CD14-positive monocyte (primary cell): ENCODE data around the gene GDF10. TPM values are rescaled to one million over a fixed set of nuclear protein-coding genes. Genes with fewer than 3 reads are reported as not detected.
A peak's percentile ranks its signal among the peaks of the same experiment; 100 is the strongest.

Experiments used
- DNase-seq, 3 donors: peaks; one replicate each; pipeline ENCODE4 v3.0.0-alpha.2; 2011 to 2022
- H2AFZ ChIP-seq: 2 replicates; pipeline ENCODE4 v1.6.0; 2012; ENCODE audit warnings: mild to moderate bottlenecking, low read depth, low read length, inconsistent platforms; ENCODE audit not compliant: insufficient read depth, poor library complexity, severe bottlenecking
- H3K27ac ChIP-seq, 2 donors: 1 replicate in 1 of 2; 2 replicates in 1 of 2; pipeline ENCODE4 v1.5.1; 2012 to 2013; ENCODE audit warnings: low read length in 2 of 2, control low read depth in 1 of 2, inconsistent platforms in 1 of 2, low read depth in 1 of 2, mild to moderate bottlenecking in 1 of 2
- H3K27me3 ChIP-seq, 2 donors: one replicate each; pipeline versions ENCODE4 v1.6.0 to v1.6.1; 2011 to 2013; ENCODE audit warnings: low read length in 2 of 2; ENCODE audit not compliant: control insufficient read depth in 2 of 2, insufficient read depth in 2 of 2
- H3K36me3 ChIP-seq, 2 donors: replicated peaks in 1 of 2; 1 replicate in 1 of 2; 2 replicates in 1 of 2; pipeline versions ENCODE4 v1.5.1 to v1.6.1; 2012 to 2013; ENCODE audit warnings: low read length in 2 of 2, control low read depth in 1 of 2, inconsistent platforms in 1 of 2, mild to moderate bottlenecking in 1 of 2; ENCODE audit not compliant: insufficient read depth in 2 of 2, control insufficient read depth in 1 of 2
- H3K4me1 ChIP-seq, 2 donors: 1 replicate in 1 of 2; 2 replicates in 1 of 2; pipeline versions ENCODE4 v1.5.1 to v1.6.1; 2012 to 2013; ENCODE audit warnings: low read length in 2 of 2, control low read depth in 1 of 2, inconsistent platforms in 1 of 2, mild to moderate bottlenecking in 1 of 2, moderate library complexity in 1 of 2; ENCODE audit not compliant: insufficient read depth in 2 of 2, control insufficient read depth in 1 of 2
- H3K4me2 ChIP-seq: replicated peaks from 2 replicates; pipeline ENCODE3; 2012; ENCODE audit warnings: low read length, moderate library complexity, mild to moderate bottlenecking; ENCODE audit not compliant: poor library complexity, severe bottlenecking; ENCODE audit errors: extremely low read depth
- H3K4me3 ChIP-seq, 3 experiments: fragments of 200-600 bp in 1 of 3; sonication (generic) in 1 of 3; replicated peaks in 1 of 3; 1 replicate in 2 of 3; 2 replicates in 1 of 3; pipeline ENCODE4 v1.5.1; 2011 to 2013; ENCODE audit warnings: low read length in 3 of 3, mild to moderate bottlenecking in 3 of 3, control low read depth in 2 of 3, low read depth in 2 of 3, inconsistent platforms in 1 of 3, moderate library complexity in 1 of 3
- H3K79me2 ChIP-seq: 2 replicates; pipeline ENCODE4 v1.6.0; 2012; ENCODE audit warnings: mild to moderate bottlenecking, control low read depth, inconsistent platforms, low read length, moderate library complexity; ENCODE audit not compliant: insufficient read depth
- H3K9ac ChIP-seq: 2 replicates; pipeline ENCODE4 v1.6.0; 2017; ENCODE audit warnings: low read length, mild to moderate bottlenecking; ENCODE audit not compliant: insufficient read depth, poor library complexity, severe bottlenecking
- H3K9me3 ChIP-seq, 2 donors: replicated peaks in 1 of 2; 1 replicate in 1 of 2; 2 replicates in 1 of 2; pipeline versions ENCODE4 v1.5.1 to v1.6.1; 2012 to 2013; ENCODE audit warnings: low read length in 2 of 2, control low read depth in 1 of 2; ENCODE audit not compliant: control insufficient read depth in 1 of 2, insufficient read depth in 1 of 2
- H4K20me1 ChIP-seq: 2 replicates; pipeline ENCODE4 v1.6.0; 2012; ENCODE audit warnings: mild to moderate bottlenecking, low read length, control low read depth, moderate library complexity; ENCODE audit not compliant: insufficient read depth
- H3K27ac Mint-ChIP-seq, 7 donors: one replicate each; pipeline ENCODE4 v1.8.0; 2020; ENCODE audit warnings: mild to moderate bottlenecking in 7 of 7, mixed read lengths in 7 of 7, moderate library complexity in 6 of 7, inconsistent platforms in 2 of 7
- H3K27me3 Mint-ChIP-seq, 3 donors: one replicate each; pipeline ENCODE4 v1.8.0; 2021 to 2022; ENCODE audit warnings: low read depth in 3 of 3, mild to moderate bottlenecking in 3 of 3, mixed read lengths in 3 of 3, moderate library complexity in 3 of 3, inconsistent platforms in 1 of 3
- H3K36me3 Mint-ChIP-seq, 2 donors: one replicate each; pipeline ENCODE4 v1.8.0; 2020; ENCODE audit warnings: mixed read lengths in 2 of 2, inconsistent platforms in 1 of 2, mild to moderate bottlenecking in 1 of 2
- H3K4me1 Mint-ChIP-seq: one replicate; pipeline ENCODE4 v1.8.0; 2020; ENCODE audit warnings: mild to moderate bottlenecking, mixed read lengths
- H3K4me3 Mint-ChIP-seq, 2 donors: one replicate each; pipeline ENCODE4 v1.8.0; 2020; ENCODE audit warnings: mild to moderate bottlenecking in 2 of 2, mixed read lengths in 2 of 2, moderate library complexity in 1 of 2
- H3K9me3 Mint-ChIP-seq, 7 donors: one replicate each; pipeline ENCODE4 v1.8.0; 2020 to 2022; ENCODE audit warnings: mixed read lengths in 7 of 7, mild to moderate bottlenecking in 6 of 7, moderate library complexity in 6 of 7, inconsistent platforms in 2 of 7
- CTCF ChIP-seq: fragments of 200-600 bp; IDR thresholded peaks from one replicate; pipeline ENCODE4 v1.8.0; 2022; ENCODE audit warnings: antibody characterized with exemption, mild to moderate bottlenecking
- WGBS: methylation state at CpG from one replicate; pipeline ENCODE4 v1.1.5; 2013; ENCODE audit warnings: missing lambda C conversion rate; ENCODE audit not compliant: insufficient coverage; 5-methylcytosine and 5-hydroxymethylcytosine counted together
- intact Hi-C, 2 donors: fragments of 100-400 bp; cut with micrococcal nuclease; formaldehyde crosslinking; loops; one replicate each; pipeline versions ENCODE4 v1.15.0 to v1.15.1; 2023
- polyA plus RNA-seq, 3 donors: library from polyadenylated mRNA; depleted of rRNA in 1 of 3; unstranded in 2 of 3; stranded (reverse) in 1 of 3; fragments of 300-500 nt in 2 of 3; fragments of >200 nt in 1 of 3; fragmentation: Illumina TruSeq in 2 of 3; gene quantifications; 1 replicate in 2 of 3; 2 replicates in 1 of 3; pipeline ENCODE4 v1.2.3, GENCODE V29; 2012 to 2021

The GDF10 gene
- polyA plus RNA-seq, 3 donors, result not detected

DNA sequence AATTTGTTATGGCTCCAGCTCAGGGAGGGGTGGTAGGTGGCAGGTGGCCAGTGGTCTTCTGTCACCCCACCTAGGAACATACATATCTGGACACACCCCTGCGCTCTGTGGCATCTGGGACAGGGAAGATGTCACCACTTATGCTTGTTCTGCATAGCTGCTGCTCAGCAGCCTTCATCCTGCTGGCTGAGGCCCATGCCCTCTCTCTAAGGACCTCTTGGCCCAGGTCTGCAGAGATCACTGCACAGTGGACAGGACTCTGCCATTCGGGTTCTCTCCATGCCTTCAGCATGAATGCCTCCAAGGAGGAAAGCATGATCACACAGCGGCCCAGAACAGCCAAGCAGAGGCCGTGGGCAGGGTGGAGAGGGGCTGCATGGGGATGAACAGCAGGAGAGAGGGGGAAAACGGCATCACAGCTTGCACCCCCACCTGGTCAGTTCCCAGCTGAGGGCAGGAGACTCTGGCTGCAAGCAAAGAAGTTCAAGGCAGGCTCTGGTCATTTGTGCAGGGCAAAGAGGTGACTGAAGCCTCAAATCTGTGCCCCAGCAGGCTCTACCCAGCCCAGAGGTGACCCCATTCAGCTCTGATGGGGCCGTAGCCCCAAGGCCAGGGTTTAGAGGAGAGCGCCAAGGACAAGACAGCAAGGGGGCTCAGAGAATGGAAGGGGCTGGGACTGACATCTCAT is 47.8 kb upstream of the GDF10 start:
- no peaks in the 10 kb centered on the region for H3K9me3 ChIP-seq
- no peak overlapping the region for H2AFZ ChIP-seq
- no peaks in the 10 kb centered on the region for H3K36me3 ChIP-seq
- no peak for DNase-seq
- H3K79me2 ChIP-seq, result no peaks in the 10 kb centered on the region
- no peak overlapping the region for H3K27ac ChIP-seq
- H3K9ac ChIP-seq, result no peak overlapping the region
- Mint-ChIP-seq H3K36me3 (peaks cover 7 to 10% of the 10 kb centered on the region in 2 donors), H3K4me1 (peaks cover 38% of the 10 kb centered on the region), H3K4me3 (no peak overlapping the region), H3K27me3 (peaks cover 10 to 13% (median 13%) of the 10 kb centered on the region in 3 donors), H3K27ac (peak overlapping the region in 1 of 7 donors; percentile 28), H3K9me3 (peaks cover 0 to 4% (median 3%) of the 10 kb centered on the region in 7 donors)
- WGBS, result 92% methylated on average over 7 of the region's 7 CpGs
- H3K4me1 ChIP-seq, result peaks cover 34 to 38% of the 10 kb centered on the region in 2 donors
- H3K4me2 ChIP-seq, result no peak overlapping the region
- H4K20me1 ChIP-seq, result no peaks in the 10 kb centered on the region
- no peak overlapping the region for H3K4me3 ChIP-seq
- no peaks in the 10 kb centered on the region for H3K27me3 ChIP-seq
- no peak for TF ChIP-seq CTCF
- intact Hi-C loops, result no loop called here

GRCh38 chr10:47253030-47253637 is 46.9 kb upstream of the GDF10 start:
- Mint-ChIP-seq H3K4me1 (peaks cover 44% of the 10 kb centered on the region), H3K4me3 (peak overlapping the region in 1 of 2 donors; percentile 24), H3K27me3 (peaks cover 10 to 13% (median 13%) of the 10 kb centered on the region in 3 donors), H3K27ac (peak overlapping the region in 3 of 7 donors; percentile 20 to 56 (median 22)), H3K36me3 (peaks cover 7 to 10% of the 10 kb centered on the region in 2 donors), H3K9me3 (peaks cover 0 to 8% (median 5%) of the 10 kb centered on the region in 7 donors)
- peaks cover 42 to 47% of the 10 kb centered on the region in 2 donors for H3K4me1 ChIP-seq
- DNase-seq, result no peak
- no peak overlapping the region for H3K4me2 ChIP-seq
- H3K27ac ChIP-seq, result no peak overlapping the region
- no peaks in the 10 kb centered on the region for H4K20me1 ChIP-seq
- H3K36me3 ChIP-seq, result no peaks in the 10 kb centered on the region
- WGBS, result 98% methylated on average over 5 of the region's 10 CpGs
- intact Hi-C loops, result no loop called here
- no peaks in the 10 kb centered on the region for H3K9me3 ChIP-seq
- H3K27me3 ChIP-seq, result no peaks in the 10 kb centered on the region
- no peak overlapping the region for H3K9ac ChIP-seq
- TF ChIP-seq CTCF, result no peak
- H3K79me2 ChIP-seq, result no peaks in the 10 kb centered on the region
- H2AFZ ChIP-seq, result no peak overlapping the region
- H3K4me3 ChIP-seq, result no peak overlapping the region
